ENCODE measurements around the gene FAM32A.

FAM32A gene
- 46.4 to 120 (median 85.4) reads per million in 18 experiments for total RNA-seq

GRCh38 chr19:16185123-16185767 lies at the start of gene FAM32A:
TSS of gene FAM32A (plus strand) at chr19:16185410. CDS start at chr19:16185443, 33 bp downstream.
- DNase-seq = peak; percentile 100

GRCh38 chr19:16135430-16136127 lies 49.6 kb upstream of the FAM32A start:
- DNase-seq = no peak

GRCh38 chr19:16136185-16136999 lies 48.8 kb upstream of the FAM32A start:
- no peak for DNase-seq

- no peak for DNase-seq
These were observed 45.5 kb upstream of the FAM32A start for GRCh38 chr19:16139752-16140151.

GRCh38 chr19:16141043-16141442 lies 44.2 kb upstream of the FAM32A start:
- DNase-seq = no peak

- peak; percentile 59 to 66 for DNase-seq
These were observed 43.1 kb upstream of the FAM32A start for GRCh38 chr19:16142032-16142580.

GRCh38 chr19:16143399-16144215 lies 41.6 kb upstream of the FAM32A start, which contains the start of gene HSH2D:
TSS of gene HSH2D (plus strand) at chr19:16143685. CDS start at chr19:16148751, 5,066 bp downstream.
- DNase-seq = peak in 1 of 2 donors; percentile 14

GRCh38 chr19:16144216-16144581 lies 41.0 kb upstream of the FAM32A start:
- no peak for DNase-seq

GRCh38 chr19:16146112-16146511 lies 39.1 kb upstream of the FAM32A start:
- DNase-seq = no peak

- no peak for DNase-seq
These were observed 36.6 kb upstream of the FAM32A start for GRCh38 chr19:16148443-16149229.

- no peak for DNase-seq
These were observed 31.5 kb upstream of the FAM32A start for GRCh38 chr19:16153582-16154336.

- DNase-seq = no peak
These were observed 30.7 kb upstream of the FAM32A start for GRCh38 chr19:16154557-16154956.

GRCh38 chr19:16155128-16155527 lies 30.1 kb upstream of the FAM32A start:
- DNase-seq = no peak

GRCh38 chr19:16156904-16157303 lies 28.3 kb upstream of the FAM32A start:
- no peak for DNase-seq

- DNase-seq = no peak
These were observed 27.6 kb upstream of the FAM32A start for GRCh38 chr19:16157601-16158000.

GRCh38 chr19:16159655-16160054 lies 25.6 kb upstream of the FAM32A start:
- no peak for DNase-seq

GRCh38 chr19:16160445-16160942 lies 24.7 kb upstream of the FAM32A start:
- DNase-seq = no peak

- no peak for DNase-seq
These were observed 24.2 kb upstream of the FAM32A start for GRCh38 chr19:16160943-16161560.

- peak in 1 of 2 donors; percentile 39 for DNase-seq
These were observed 23.4 kb upstream of the FAM32A start for GRCh38 chr19:16161840-16162239.
